Mucosa of rectum (tissue), 2 donors: ENCODE results near the gene MAPK8.

ENCODE experiments used
- H3K27ac ChIP-seq, 2 donors: one replicate each; pipeline ENCODE4 v1.7.0; 2013; ENCODE audit warnings: inconsistent platforms in 2 of 2, low read depth in 2 of 2, low read length in 2 of 2
- H3K27me3 ChIP-seq, 2 donors: one replicate each; pipeline ENCODE4 v1.7.0; 2013; ENCODE audit warnings: low read length in 2 of 2; ENCODE audit not compliant: control insufficient read depth in 2 of 2, insufficient read depth in 2 of 2
- H3K36me3 ChIP-seq, 2 donors: one replicate each; pipeline ENCODE4 v1.7.0; 2013; ENCODE audit warnings: low read length in 2 of 2; ENCODE audit not compliant: control insufficient read depth in 2 of 2, insufficient read depth in 2 of 2
- H3K4me1 ChIP-seq, 2 donors: one replicate each; pipeline ENCODE4 v1.7.0; 2013; ENCODE audit warnings: low read length in 2 of 2, mild to moderate bottlenecking in 1 of 2; ENCODE audit not compliant: control insufficient read depth in 2 of 2, insufficient read depth in 2 of 2
- H3K4me3 ChIP-seq, 2 donors: one replicate each; pipeline ENCODE4 v1.7.0; 2013; ENCODE audit warnings: low read length in 2 of 2
- H3K9ac ChIP-seq, 2 donors: one replicate each; pipeline ENCODE4 v1.7.0; 2013; ENCODE audit warnings: low read length in 2 of 2, low read depth in 1 of 2, mild to moderate bottlenecking in 1 of 2
- H3K9me3 ChIP-seq, 2 donors: one replicate each; pipeline ENCODE4 v1.7.0; 2013; ENCODE audit warnings: low read length in 2 of 2; ENCODE audit not compliant: control insufficient read depth in 2 of 2
- donor health status: healthy.
- donor health status: Normal muscosa, but diverticular disease.

Gene MAPK8

GRCh38 chr10:48478980-48479811, 172.7 kb downstream of the MAPK8 start:
- Histone ChIP-seq H3K27ac (no peak overlapping the region), H3K27me3 (peaks cover 0 to 2% of the 10 kb centered on the region in 2 donors), H3K4me1 (no peaks in the 10 kb centered on the region), H3K36me3 (no peaks in the 10 kb centered on the region), H3K9me3 (no peaks in the 10 kb centered on the region), H3K4me3 (no peak overlapping the region), H3K9ac (no peak overlapping the region)

GRCh38 chr10:48480397-48481374, 174.2 kb downstream of the MAPK8 start:
- H3K4me1 ChIP-seq, result no peaks in the 10 kb centered on the region
- H3K36me3 ChIP-seq, result no peaks in the 10 kb centered on the region
- no peaks in the 10 kb centered on the region for H3K9me3 ChIP-seq
- no peak overlapping the region for H3K9ac ChIP-seq
- H3K4me3 ChIP-seq, result no peak overlapping the region
- peaks cover 0 to 2% of the 10 kb centered on the region in 2 donors for H3K27me3 ChIP-seq
- H3K27ac ChIP-seq, result no peak overlapping the region

GRCh38 chr10:48481385-48481784, 174.9 kb downstream of the MAPK8 start:
- H3K27ac ChIP-seq, result no peak overlapping the region
- H3K9ac ChIP-seq, result no peak overlapping the region
- no peak overlapping the region for H3K4me3 ChIP-seq
- H3K27me3 ChIP-seq, result peaks cover 0 to 2% of the 10 kb centered on the region in 2 donors
- H3K4me1 ChIP-seq, result no peaks in the 10 kb centered on the region
- no peaks in the 10 kb centered on the region for H3K9me3 ChIP-seq
- H3K36me3 ChIP-seq, result no peaks in the 10 kb centered on the region

- H3K27ac ChIP-seq, result no peak overlapping the region
- H3K9me3 ChIP-seq, result no peaks in the 10 kb centered on the region
- H3K36me3 ChIP-seq, result no peaks in the 10 kb centered on the region
- H3K4me1 ChIP-seq, result no peaks in the 10 kb centered on the region
- peaks cover 0 to 2% of the 10 kb centered on the region in 2 donors for H3K27me3 ChIP-seq
- no peak overlapping the region for H3K4me3 ChIP-seq
- H3K9ac ChIP-seq, result no peak overlapping the region
Observed at GRCh38 chr10:48482207-48482606, 175.7 kb downstream of the MAPK8 start.

GRCh38 chr10:48484911-48485310, 178.4 kb downstream of the MAPK8 start:
- Histone ChIP-seq H3K36me3 (no peaks in the 10 kb centered on the region), H3K4me1 (no peaks in the 10 kb centered on the region), H3K4me3 (no peak overlapping the region), H3K27me3 (peaks cover 0 to 2% of the 10 kb centered on the region in 2 donors), H3K9me3 (no peaks in the 10 kb centered on the region), H3K27ac (no peak overlapping the region), H3K9ac (no peak overlapping the region)

GRCh38 chr10:48485711-48486110, 179.2 kb downstream of the MAPK8 start:
- Histone ChIP-seq H3K9me3 (no peaks in the 10 kb centered on the region), H3K27me3 (peaks cover 0 to 2% of the 10 kb centered on the region in 2 donors), H3K27ac (no peak overlapping the region), H3K36me3 (no peaks in the 10 kb centered on the region), H3K4me1 (no peaks in the 10 kb centered on the region), H3K4me3 (no peak overlapping the region), H3K9ac (no peak overlapping the region)

- Histone ChIP-seq H3K9ac (no peak overlapping the region), H3K27ac (no peak overlapping the region), H3K9me3 (no peaks in the 10 kb centered on the region), H3K27me3 (peaks cover 0 to 2% of the 10 kb centered on the region in 2 donors), H3K36me3 (no peaks in the 10 kb centered on the region), H3K4me1 (no peaks in the 10 kb centered on the region), H3K4me3 (no peak overlapping the region)
Observed at GRCh38 chr10:48487244-48487643, 180.8 kb downstream of the MAPK8 start.
